HG03565 (cell line): ENCODE data around the gene STK11.
"Not testable (repeated sequence)": the region's sequence is repeated elsewhere in the genome, so short reads cannot be mapped to it uniquely, and the experiment has no call there.

Source experiments
- ATAC-seq: cut with Tn5 transposase; IDR thresholded peaks from one replicate; pipeline ENCODE4 v1.9.1; 2021; ENCODE audit warnings: mild to moderate bottlenecking, moderate library complexity; ENCODE audit not compliant: unreplicated experiment

STK11 gene

DNA sequence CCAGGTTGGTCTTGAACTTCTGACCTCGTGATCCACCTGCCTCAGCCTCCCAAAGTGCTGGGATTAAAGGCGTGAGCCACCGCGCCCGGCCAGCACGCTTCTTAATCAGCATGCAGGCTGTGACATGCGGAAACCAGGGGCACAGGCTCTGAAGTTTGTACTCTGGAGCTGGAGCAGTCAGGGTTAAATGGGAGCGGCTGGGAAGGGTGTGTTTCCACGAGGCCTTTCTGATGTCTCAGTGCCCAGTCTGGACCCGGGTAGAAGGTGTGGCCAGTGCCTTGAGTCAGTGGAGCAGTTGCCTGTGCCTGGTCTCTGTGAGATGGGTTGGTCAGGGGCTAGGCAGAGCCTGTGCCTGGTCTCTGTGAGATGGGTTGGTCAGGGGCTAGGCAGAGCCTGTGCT lies 3.3 kb downstream of the STK11 start:
- ATAC-seq = not testable (repeated sequence)

- no peak for ATAC-seq
Measured at GRCh38 chr19:1210227-1210538, 4.6 kb downstream of the STK11 start.

GRCh38 chr19:1211494-1212234 lies 6.1 kb downstream of the STK11 start:
- no peak for ATAC-seq

GRCh38 chr19:1213391-1214286 lies 8.1 kb downstream of the STK11 start:
- ATAC-seq = no peak

GRCh38 chr19:1214299-1214861 lies 8.8 kb downstream of the STK11 start:
- no peak for ATAC-seq

DNA sequence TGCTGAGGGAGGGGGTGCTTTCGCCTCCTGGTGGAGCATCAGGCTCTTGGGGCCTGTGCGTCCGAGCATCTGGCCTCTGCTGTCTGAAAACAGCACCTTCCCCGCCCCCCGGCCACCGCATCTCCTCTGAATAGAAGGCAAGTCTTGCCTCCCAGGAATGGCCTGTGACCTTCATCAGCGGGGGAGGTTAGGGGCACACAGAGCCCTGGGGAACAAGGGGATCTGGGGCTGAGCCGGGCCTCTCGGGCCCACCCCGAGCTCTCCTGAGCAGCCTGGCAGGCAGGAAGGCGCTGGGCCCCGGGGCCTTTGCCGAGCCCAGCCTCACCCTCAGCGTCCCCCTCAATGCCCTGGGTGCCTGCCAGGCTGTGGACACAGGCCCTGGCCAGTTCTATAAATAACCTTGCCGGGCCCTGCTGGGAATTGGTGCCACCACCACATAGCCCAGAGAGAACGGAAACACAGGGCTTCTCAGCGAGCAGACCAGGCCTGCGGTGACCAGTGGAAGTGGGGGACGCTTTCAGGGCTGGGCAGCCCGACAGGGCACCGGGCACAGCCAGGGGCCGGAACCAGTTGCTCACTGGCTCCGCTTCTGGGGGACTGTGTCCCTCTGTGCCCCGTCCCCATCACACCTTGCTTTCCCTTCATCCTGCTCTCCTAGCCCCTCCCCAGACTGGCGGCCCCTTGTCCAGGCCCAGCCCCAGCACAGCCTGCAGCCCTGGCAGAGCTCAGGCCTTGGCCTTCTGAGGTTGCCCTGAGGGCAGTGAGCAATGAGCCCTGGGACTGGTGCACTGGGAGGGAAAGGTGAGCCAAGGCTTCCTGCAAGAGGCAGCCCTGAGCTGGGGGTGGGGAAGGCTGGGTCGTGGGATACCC lies 9.5 kb downstream of the STK11 start:
- no peak for ATAC-seq

- no peak for ATAC-seq
Measured at GRCh38 chr19:1216756-1217155, 11.2 kb downstream of the STK11 start.

GRCh38 chr19:1217366-1217765 lies 11.8 kb downstream of the STK11 start:
- ATAC-seq = no peak

- no peak for ATAC-seq
Measured at GRCh38 chr19:1218751-1219567, 13.4 kb downstream of the STK11 start.

DNA sequence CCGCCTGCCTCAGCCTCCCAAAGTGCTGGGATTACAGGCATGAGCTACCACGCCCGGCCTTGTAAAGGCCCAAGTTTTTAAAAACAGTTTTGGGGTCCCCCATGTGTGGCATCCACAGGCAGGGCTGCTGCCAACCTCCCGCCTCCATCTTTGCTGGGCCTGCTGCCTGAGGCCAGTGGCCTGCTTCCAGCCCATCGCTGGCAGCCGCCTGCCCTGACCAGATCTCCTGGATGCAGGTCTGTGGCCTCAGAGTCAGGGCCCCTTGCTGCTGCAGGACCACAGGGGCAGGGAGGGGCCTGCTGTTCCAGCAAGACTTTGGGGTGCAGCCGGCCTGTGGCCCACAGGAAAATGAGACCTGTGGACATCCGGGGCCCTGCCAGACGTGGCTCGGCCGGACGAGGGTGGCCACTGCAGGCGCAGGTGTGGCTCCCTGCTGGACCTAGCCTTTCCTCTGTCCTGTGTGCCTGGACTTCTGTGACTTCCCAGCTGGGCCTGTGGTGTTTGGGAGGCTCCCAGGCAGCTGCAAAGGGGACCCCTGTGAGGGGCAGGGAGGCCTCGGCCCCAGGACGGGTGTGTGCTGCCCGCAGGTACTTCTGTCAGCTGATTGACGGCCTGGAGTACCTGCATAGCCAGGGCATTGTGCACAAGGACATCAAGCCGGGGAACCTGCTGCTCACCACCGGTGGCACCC lies 14.4 kb downstream of the STK11 start:
- ATAC-seq = no peak

GRCh38 chr19:1220477-1220930 lies 14.9 kb downstream of the STK11 start:
- ATAC-seq = no peak

GRCh38 chr19:1220976-1221903 lies 15.7 kb downstream of the STK11 start:
- no peak for ATAC-seq

DNA sequence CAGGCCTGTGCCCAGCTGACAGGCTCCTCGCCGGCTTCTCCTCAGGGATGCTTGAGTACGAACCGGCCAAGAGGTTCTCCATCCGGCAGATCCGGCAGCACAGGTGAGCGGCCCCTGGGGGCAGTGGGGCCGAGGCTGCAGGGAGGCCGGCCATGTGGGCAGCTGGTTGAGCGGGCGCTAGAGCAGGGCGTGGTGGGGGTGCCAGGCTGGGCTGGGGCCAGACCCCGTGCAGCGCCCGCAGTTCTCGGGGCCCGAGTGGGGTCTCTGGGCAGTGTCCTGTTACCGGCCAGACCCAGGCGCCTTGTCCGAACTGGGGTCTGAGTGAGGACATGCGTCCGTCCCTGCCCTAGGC lies 16.3 kb downstream of the STK11 start:
- ATAC-seq = no peak

DNA sequence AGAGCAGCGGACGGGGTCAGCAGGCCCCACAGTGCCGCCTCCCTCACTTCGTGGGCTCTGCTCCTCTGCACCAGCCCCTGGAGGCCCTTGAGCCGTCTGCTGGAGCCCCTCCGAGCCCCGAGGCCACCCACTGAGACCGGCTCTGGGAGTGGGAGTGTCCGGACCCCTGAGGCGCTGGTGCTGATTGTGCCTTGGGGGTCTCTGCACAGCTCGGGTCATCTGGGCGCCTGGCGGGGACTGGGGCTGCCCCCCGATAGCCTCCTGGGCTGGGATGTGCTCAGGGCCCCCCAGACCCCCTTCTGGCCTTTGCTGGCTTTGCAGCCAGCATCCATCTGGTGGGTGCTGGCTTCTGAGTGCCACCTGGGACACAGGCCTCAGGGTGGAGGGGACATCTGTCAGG lies 16.8 kb downstream of the STK11 start:
- ATAC-seq = no peak

DNA sequence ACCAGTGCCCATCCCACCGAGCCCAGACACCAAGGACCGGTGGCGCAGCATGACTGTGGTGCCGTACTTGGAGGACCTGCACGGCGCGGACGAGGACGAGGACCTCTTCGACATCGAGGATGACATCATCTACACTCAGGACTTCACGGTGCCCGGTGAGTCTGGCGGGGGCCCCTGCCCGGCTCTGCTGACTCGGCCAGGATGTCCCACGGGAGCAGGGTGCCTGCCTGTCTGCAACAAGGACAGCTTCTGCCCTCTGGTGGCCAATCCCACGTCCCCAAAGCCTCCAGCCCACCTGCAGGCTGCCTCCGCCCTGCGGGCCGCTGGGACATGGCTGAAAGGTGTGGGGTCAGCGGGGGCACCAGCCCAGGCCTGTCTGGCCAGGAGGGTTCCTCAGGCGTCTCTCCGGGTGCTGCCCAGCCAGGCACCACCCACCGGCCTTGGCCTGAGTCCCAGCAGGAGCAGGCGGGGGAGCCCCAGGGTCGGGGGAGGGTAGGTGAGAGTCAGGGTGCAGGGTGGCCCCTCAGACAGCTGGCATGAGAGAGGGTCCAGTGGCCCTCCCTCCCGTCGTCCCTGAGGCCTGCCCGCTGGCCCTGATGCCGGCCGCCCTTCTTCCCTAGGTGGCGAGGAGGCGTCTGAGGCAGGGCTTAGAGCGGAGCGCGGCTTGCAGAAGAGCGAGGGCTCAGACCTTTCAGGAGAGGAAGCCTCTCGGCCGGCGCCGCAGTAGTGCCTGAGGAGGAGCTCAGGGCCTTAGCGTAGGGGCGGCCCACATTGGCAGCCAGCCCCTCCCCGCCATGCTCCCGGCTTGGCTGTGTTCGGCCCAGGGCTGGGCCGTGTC lies 17.7 kb downstream of the STK11 start:
- ATAC-seq = no peak

- no peak for ATAC-seq
Measured at GRCh38 chr19:1224047-1224825, 18.7 kb downstream of the STK11 start.

DNA sequence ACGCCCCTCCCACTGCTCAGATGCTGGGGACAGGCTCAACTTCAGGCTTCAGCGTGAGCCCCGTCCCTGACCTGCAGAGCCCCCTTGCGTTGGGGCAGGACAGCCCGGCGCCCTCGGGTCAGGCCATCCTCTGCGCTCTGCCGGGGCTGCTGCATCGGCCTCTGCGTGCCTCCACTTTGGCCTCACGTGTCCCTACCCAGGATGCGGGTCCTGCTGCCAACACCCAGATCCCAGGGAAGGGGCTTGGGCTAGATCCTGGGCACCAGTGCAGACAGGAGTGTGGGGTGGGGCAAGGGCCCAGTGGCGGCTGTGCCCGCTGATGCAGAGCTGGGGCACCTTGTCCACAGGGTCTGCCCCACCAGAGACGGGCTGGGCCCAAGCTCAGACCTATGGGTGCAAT lies 19.3 kb downstream of the STK11 start:
- no peak for ATAC-seq
